T-helper 1 cell treated with Interleukin-12 subunit alpha and Interleukin-12 subunit beta and Interleukin-4 antibody, amounts not matched to agents 30 ng/mL and 1 ng/mL, for 36 hours (primary cell): Measurements from ENCODE around the gene RALGPS1. TPM values are rescaled to one million over a fixed set of nuclear protein-coding genes. Genes with fewer than 3 reads are reported as not detected.

ENCODE experiments used
- intact Hi-C: fragments of 100-400 bp; cut with micrococcal nuclease; formaldehyde crosslinking; loops from one replicate; pipeline ENCODE4 v1.15.1; 2024
- total RNA-seq: library from RNA; stranded (reverse); gene quantifications from 2 replicates; pipeline ENCODE4 v1.2.3, GENCODE V29; 2022

The RALGPS1 gene
- total RNA-seq, 1 donor from 2014 or later = 3.8 TPM

DNA sequence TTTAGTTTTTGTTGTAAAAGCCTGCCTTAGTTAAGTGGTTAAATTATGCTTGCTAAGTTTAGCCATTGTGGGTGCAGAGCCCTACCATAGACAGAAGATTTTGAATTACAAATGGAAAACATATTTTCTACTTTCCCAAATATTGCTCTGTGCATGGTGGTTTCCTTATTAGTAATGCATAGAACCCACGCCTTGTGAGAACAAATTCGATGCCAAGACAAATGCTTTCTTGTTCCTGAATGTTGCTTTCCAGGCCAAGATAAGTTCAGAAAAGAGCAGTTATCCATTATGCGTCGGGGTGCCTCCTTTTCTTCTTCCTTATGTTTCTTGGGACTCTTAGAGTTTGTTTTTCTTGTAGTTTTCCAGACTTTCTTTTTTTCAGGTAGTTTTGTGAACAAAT lies 319.0 kb downstream of the RALGPS1 start:
- intact Hi-C loops = no loop called here

DNA sequence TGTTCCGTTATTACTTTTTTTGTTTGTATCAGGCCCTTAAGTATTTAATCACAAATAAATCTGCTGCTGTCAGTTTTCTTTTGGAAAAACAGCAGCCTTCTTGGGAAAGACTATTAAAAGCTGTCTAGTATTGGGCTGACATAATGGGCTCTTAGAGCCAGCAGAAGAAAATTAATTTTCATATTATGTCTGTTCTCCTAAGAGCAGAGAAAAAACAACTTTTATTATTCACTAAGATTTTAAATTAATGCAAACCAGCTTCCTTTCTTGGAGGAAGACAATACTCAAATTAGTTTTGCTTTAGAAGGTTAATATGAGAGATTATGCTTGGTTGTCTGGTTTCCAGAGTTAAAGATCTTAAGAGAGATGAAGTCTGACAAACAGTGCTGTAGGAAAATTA lies 319.4 kb downstream of the RALGPS1 start:
- intact Hi-C loops = no loop called here

DNA sequence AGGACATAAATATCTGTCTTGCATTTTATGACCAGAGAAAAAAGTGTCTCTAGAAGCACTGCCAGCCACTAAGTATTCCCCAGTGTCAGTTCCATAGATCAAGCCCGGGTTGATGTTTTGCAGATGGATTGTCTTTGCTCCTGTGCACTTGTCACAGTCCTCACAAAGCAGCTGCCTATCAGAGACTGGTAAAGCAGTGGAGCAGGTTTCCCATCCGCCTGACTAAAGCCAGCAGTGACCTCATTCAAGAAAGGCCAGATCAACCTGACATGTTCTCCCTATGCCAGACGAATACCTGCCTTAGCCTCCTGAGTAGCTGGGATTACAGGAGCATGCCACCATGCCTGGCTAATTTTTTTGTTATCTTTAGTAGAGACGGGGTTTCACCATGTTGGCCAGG lies 323.2 kb downstream of the RALGPS1 start:
- intact Hi-C loops = no loop called here

DNA sequence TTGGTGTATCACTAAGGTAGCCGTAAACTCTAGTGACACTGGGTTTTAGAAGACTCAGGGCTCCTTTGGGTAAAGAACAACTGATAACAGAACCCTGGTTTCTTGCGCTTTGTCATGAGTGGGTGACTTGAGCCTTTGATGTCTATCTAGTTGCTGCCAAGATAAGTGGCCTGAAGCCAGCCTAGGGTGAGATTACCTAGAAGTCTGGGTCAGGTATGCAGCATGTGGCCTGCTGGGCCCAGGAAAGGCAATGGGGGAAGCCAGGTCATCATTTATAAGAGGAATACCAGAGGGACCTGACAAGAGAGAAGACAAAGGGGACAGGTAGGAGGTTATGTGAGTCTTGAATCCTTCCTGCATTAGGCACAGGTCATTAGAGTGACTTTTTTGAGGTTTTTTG lies 326.8 kb downstream of the RALGPS1 start:
- intact Hi-C loops = no loop called here

DNA sequence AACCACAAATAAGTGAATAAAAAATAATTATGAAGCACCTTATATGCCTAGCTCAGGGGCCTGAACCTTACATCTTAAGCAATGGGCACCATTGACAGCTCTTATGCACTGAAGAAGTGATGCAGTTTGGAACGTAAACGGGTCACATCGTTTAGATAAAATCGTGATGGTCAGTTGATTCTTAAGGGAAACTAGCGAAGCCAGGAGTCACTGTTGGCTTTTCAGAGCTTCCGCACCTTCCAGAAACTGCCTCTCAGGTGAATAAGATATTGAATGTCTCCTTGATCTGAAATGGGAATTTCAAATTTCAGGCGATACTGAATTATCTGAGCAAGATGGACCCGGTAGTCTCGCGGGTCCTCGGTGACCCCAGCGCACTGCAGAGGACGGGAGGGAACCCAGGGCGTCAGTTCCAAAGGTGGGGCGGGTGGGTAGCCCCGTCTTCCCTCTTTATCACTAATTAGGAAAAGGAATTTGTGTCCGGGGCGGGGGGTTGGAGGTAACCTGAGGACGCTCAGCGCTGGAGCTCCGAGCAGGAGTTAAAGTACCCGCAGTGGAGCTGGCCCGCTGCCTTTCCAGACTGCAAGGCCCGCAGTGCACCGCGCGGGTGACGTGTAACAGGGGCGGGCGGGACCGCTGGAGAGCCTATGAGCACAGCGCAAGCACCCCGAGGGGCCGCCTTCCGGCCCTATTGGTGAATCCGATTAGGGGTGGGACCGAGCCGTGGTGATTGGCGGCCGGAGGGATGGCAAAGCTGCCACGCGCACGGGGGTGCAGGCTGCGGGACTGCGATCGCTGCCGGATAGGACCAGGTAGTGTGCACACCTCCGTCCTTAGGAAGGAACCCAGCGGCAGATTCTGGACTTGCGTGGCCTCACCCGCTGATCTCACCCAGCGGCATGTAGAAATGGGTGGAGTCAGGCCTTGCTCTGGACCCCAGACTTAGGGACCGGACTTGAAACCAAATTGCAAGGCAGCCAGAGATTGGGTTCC lies 330.3 kb downstream of the RALGPS1 start:
- intact Hi-C loops = loop anchor here (1.0 to 2.0 kb wide), 9 partner anchors 21 to 384 kb away; partner anchors contain the start of genes LRSAM1, RALGPS1, RPL12 and SLC2A8

DNA sequence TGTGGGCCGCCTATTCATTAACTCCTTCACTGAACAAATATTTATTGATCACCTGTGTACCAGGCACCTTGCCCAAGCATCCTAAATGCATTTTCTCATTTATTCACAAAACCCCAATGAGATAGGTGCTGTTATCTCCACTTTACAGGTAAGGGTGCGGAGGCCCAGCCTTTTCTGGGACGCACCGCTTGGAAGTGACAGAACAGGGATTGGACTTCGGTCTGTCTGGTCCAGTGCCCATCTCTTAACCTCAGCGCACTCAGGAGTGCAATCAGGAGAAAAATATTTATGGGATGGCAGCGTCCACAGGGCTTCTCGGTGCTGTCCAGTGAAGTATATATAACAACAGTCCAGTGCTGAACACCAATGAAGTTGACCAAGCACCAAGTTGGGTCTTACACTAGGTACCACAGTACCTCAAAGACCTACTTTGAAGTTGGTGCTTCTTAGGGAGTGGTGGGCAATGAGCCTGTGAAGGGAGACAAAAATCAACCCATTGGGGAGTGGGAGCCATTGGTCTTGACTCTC lies 331.1 kb downstream of the RALGPS1 start:
- intact Hi-C loops = loop anchor here (1.0 to 2.0 kb wide), 9 partner anchors 21 to 384 kb away; partner anchors contain the start of genes LRSAM1, RALGPS1, RPL12 and SLC2A8

DNA sequence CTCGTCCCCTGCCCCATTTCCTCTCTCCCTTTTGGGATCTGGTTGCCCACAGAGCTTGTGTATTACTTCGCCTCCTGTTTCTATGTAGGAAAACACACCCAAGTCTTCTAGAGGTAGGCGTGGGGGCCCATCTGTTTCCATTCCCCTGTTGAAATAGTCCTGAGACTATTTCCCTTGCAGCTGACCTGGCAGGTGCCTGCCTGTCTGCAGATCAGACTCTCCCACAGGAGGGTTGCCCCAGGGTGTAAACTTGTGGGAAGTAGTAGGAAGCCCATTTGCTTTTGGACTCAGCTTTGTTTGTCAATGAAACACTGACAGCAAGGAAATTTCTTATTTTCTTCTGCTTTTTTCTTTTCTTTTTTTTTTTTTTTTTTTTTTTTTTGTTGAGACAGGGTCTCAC lies 333.7 kb downstream of the RALGPS1 start:
- intact Hi-C loops = no loop called here

DNA sequence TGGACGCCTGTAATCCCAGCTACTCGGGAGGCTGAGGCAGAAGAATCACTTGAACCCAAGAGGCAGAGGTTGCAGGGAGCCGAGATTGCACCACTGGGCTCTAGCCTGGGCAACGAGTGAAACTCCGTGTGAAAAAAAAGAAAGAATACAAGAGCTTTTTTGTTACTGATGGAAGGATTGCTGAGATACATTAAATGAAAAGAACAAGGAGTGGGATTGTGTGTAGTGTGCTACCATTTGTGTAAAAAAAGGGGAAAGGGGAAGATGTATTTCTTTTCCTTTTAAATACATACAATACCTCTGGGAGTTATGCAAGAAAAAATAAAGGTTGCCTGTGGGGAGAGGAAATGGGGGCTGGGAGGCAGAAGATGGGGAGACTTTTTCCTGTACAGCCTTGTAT lies 335.3 kb downstream of the RALGPS1 start:
- intact Hi-C loops = no loop called here

DNA sequence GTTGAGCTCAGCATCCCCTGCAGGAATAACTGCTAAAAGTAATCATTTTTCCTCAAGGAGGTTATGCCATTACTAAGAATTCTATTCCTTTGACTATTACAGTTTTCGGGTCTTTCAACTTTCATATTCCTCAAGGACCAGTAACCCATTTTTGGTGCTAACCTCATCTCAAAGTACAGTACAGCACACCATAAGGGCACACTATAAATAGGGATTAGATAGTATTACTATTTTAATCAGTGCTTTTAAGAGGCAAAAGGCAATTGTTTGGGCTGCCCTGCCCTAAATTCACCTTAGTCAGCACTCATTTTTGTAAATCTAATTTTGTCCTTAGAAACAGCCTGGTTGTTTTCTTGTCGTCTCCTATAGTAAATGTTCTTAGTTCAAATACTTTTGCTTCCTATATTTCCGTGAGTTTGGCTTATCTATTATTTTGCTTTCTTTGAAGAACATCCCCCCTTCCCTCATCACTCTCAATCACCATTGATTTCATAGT lies 336.4 kb downstream of the RALGPS1 start:
- intact Hi-C loops = no loop called here

DNA sequence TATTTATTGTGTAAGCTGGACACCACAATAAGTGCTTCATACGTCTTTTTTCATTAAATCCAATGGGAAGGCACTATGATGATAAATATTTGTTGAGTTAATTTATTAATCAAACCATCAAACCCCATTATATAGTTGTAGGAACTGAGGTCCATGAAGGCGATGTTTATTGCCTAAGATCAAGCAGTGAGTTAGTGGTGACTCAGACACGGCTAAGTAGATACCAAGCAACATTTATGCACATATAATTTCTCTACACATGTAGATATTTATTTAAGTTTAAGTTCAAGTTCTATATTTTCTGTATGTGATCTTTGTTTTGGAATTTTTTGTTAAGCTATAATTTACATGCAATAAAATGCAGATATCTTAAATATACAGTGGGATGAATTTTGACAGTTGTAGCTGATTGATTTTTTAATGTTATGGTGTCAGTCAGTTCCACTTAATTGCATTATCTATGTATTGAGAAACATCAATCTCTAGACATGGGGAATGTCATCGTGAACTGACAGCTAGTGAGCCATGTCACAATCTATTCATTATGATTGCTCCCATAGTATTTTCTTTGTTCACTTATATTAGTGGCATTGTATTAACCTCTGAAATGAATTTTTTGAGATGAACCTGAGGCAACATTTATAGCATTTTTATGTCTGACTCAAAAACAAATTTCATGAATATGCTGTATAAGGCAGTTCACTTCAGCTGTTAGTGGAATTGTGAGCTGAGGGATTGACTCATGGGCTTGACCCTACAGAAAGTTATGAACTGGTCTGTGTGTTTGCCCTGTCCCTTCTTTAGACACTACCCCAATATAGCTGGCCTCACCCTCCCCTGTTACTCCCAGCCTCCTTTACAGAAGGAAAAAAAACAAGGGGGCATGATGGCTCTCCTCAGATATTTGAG lies 338.1 kb downstream of the RALGPS1 start:
- intact Hi-C loops = no loop called here

DNA sequence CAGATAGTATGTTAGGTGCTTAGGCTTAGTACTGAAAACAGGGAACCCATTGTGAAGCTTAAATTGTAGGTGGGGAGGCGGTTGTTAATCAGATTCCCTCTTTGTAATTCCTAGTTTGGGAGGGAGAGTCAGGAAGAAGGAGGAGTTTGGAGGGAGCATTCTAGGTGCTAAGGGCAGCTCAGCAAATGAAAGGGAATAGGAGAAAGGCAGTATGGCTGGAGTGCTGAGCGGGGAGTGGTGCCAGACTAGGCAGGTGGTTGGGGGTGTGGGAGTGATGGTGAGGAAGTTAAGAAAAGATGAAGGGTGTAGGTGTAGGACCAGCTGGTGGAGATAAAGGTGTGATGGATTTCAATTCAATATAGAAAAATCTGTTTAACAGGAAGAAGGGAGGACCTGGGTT lies 338.9 kb downstream of the RALGPS1 start:
- intact Hi-C loops = no loop called here

DNA sequence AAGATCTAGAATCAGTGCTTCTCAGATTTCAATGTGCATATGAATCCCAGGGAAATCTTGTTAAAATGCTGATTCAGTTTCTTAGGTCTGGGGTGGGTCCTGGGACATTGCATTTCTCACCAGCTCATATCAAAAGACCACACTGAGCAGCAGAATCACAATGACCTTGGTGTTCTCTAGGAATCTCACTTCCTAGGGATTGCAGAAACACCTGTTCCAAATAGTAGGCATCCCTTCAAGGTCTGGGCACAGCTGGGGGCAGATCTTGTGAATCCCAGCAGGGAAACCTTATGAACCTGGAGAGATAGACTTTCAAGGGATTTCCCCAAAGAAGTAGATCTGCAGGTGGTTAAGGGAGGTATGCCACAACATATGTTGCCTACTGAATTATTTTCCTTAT lies 341.1 kb downstream of the RALGPS1 start:
- intact Hi-C loops = no loop called here

DNA sequence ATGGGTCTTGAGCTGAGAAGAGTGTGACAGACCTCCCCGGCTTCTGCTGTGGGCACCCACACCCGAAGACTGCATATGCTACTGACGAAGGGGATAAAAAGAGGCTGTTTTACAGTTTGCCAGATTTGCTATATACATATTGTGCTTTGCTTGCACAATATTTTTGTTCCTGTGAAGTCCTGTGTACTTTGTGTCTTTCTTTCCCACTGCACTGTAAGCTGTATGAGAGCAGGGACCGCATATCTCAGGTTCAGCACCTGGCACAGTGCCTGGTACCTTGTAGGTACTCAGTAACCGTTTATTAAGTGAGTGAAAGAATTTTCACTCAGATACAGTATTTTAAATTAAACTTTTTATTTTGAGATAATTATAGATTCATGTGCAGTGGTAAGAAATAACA lies 341.7 kb downstream of the RALGPS1 start:
- intact Hi-C loops = no loop called here

DNA sequence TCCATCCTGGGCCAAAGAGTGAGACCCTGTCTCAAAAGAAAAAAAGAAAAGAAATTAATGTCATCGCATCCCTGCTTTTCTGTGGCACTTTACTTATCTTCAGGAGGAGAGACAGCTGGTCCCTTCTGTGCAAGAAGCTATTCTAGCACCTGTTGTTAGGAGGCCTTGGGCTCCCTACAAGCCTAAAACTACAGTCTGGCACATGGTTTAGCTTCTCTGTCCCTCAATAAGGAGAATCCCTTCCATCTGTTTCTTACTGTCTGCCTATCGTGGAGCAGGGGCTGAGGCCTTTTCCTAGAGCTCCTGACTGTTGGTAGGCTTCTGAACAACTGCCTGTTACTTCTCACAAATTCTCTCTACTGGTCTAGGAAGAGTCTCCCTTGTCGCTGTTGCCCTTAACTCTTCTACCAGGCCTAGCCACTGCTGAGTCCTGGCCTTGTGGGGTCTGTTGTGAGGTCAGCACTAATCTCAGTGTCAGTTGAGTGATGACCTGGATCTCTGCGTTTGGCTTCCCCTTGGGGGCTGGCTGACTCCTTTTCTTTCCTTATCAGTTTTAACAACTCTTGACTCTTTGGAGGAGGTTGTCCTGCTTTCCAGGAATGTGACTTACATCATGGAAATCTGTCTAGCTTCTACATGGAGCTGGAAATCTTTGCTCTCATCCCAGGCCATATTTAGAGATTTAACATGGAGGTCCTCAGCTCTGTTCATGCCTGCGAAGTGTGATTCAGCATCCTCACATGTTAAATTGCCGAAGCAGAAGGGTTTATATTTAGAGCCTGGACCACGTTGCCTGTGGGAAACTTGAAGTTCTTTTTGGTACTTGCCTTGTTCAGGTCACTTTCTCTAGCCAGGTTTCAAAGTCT lies 344.3 kb downstream of the RALGPS1 start:
- intact Hi-C loops = no loop called here

DNA sequence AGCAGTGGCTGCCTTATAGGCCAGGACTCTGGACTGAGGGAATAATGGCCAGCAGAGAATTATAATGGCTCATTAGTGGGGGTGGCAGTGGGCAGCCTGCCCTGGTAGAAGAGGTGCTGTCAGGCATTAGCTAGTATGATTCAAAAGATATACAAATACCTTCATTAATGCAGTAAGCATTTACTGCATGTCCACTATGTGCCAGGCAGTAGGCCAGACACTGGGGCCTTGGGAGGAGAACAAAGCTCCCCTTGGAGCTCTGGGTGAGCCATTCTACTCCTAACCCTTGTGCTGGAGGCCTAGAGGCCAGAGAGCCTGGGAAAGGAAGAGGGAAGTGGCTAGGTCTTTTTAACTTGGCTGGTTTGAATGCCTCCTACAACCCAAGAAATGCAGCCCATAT lies 348.0 kb downstream of the RALGPS1 start:
- intact Hi-C loops = no loop called here

DNA sequence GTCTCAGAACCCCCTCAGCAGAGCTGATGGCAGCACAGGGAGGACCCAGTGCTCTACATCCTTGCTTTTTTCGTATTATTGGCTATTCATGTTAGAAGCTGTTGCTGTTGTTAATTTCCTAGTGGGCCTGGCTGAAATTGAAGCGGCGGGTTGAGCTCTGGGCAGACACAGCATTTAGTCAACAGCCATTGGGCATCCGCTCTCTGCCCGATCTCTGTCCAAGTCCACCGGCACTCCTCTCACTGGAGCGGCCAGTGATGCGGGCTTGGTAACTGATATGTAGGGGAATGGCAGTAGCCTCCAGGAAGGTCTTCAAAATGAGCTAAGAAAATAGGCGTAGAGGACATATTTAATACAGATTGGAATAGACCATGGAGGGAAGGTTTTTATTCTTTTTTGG lies 348.7 kb downstream of the RALGPS1 start:
- intact Hi-C loops = no loop called here

DNA sequence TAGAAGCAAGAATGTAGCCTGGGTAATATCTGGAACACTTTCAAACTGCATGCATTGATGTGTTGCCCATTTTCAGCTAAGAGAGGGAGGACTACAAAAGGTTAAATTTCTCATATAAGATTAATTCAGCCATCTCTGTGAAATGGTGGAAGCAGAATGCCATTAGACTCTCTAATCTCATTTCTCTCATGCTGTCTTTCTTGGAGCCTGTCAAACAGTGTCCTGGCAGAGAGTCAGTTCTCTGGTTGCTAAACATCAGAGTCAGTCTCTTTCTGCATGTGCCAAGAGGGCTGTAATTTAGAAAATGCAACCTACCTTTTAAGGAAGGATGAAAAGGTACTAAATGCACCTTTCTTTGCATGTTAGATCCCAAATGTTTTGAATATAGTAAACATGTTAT lies 349.1 kb downstream of the RALGPS1 start:
- intact Hi-C loops = no loop called here

DNA sequence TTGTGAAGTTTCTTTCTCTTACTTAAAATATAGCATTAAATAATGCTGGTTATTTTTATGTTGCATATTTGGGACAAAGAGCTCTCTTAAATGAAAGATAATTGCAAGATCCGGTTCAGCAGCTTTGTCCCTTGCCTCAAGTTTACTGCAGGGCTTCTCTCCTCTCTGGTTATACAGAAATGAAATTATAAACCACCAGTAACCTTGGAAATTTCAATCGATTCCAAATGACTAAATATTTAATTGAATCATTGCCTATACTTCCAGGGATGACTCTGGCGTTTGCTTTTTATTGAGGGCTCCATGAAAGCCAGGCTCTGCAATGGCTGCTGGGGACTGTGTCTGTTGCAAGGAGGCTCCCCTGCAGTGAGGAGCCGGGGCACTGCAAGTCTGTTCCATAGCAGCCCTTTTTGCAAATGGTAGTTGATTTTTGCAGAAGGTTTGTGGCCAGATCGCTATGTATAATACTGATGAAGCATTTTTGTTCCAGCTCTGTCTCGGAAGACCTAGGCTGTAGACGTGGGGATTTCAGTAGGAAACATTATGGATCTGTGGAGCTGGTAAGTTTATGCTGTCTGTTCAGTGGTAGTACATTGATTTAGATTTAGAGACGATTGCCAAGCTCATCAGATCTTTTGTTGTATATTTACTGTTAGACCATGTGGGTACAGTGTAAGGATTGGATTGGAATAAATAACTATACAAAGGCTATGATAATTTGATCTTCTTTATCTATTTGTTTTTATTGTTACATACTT lies 350.1 kb downstream of the RALGPS1 start, which contains the start of gene GARNL3:
Gene GARNL3 (plus strand): TSS at position 313 of the 758 bp plus-strand sequence. CDS start 104 bp downstream, at position 417.
- intact Hi-C loops = no loop called here

DNA sequence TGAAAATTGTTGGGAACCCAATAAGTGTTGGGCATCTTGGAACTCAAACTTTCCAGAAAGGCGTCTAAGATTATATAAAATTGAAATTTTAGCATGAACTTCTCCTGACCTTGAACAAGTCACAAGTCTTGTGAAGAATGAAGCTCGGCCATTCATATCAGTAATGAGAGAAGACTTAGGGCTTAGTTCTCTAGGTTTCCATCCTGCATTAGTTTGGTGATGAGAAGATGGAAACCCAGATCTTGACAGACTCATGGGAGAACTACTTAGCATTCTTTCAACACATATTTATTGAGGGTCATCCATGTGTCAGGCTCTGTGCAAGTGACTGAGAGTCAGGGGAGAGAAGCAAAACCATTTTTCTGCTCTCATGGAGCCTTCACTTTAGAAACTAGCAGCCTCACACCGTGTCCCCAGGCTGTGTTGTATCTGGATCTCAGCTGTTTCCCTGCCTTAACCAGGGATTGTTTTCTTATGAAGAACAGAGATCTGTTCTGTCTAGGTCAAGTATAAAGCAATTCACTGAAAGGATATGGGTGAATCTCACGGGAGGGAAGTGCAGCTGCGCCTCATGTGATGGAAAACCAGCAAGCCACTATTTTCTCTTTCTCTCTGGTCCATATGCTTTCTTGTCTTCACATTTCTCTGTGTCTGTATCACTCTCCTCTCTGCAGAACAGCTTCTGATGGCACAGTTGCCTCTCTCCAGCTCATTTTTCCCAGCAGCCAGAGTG lies 353.4 kb downstream of the RALGPS1 start:
- intact Hi-C loops = no loop called here
